BLaER1 (cell line): ENCODE measurements around the gene HSPA5.
"Not testable (repeated sequence)": the region's sequence is repeated elsewhere in the genome, so short reads cannot be mapped to it uniquely, and the experiment has no call there.

ENCODE experiments used
- H3K27ac ChIP-seq: shearing (Covaris generic); formaldehyde crosslinking; 2 replicates; pipeline ENCODE4 v1.8.1; 2022
- H3K27me3 ChIP-seq: shearing (Covaris generic); formaldehyde crosslinking; 2 replicates; pipeline ENCODE4 v1.8.1; 2022
- H3K36me3 ChIP-seq: shearing (Covaris generic); formaldehyde crosslinking; 2 replicates; pipeline ENCODE4 v1.8.1; 2022
- H3K4me1 ChIP-seq: shearing (Covaris generic); formaldehyde crosslinking; 2 replicates; pipeline ENCODE4 v1.8.1; 2022
- H3K4me2 ChIP-seq: shearing (Covaris generic); formaldehyde crosslinking; 2 replicates; pipeline ENCODE4 v1.8.1; 2022
- H3K4me3 ChIP-seq: shearing (Covaris generic); formaldehyde crosslinking; 2 replicates; pipeline ENCODE4 v1.8.1; 2022
- H3K9ac ChIP-seq: shearing (Covaris generic); formaldehyde crosslinking; 2 replicates; pipeline ENCODE4 v1.8.1; 2022
- H3K9me3 ChIP-seq: shearing (Covaris generic); formaldehyde crosslinking; 2 replicates; pipeline ENCODE4 v1.8.1; 2022
- H4K20me1 ChIP-seq: shearing (Covaris generic); formaldehyde crosslinking; 2 replicates; pipeline ENCODE4 v1.8.1; 2022
- Cebpa-rat ChIP-seq: shearing (Covaris generic); IDR thresholded peaks from 2 replicates; pipeline ENCODE4 v1.8.1; 2022

Gene HSPA5

GRCh38 chr9:125241000-125241862 lies at the start of gene HSPA5:
TSS of gene HSPA5 (minus strand) at chr9:125241343. CDS start at chr9:125241126, 217 bp downstream.
- Histone ChIP-seq H4K20me1 (peaks cover 48% of the 10 kb centered on the region), H3K9me3 (no peaks in the 10 kb centered on the region), H3K36me3 (peaks cover 37% of the 10 kb centered on the region), H3K27ac (peak within 1 kb of the TSS; percentile 97), H3K9ac (peak within 1 kb of the TSS; percentile 97), H3K4me3 (peak within 1 kb of the TSS; percentile 82), H3K27me3 (no peaks in the 10 kb centered on the region), H3K4me2 (peak within 1 kb of the TSS; percentile 91), H3K4me1 (peaks cover 43% of the 10 kb centered on the region)
- no peak for TF ChIP-seq Cebpa-rat

GRCh38 chr9:125286935-125287433 lies 45.8 kb upstream of the HSPA5 start:
- H3K27ac ChIP-seq, H3K4me3 ChIP-seq, H3K9me3 ChIP-seq, H3K9ac ChIP-seq, H3K27me3 ChIP-seq, H3K4me2 ChIP-seq, H3K4me1 ChIP-seq: not testable (repeated sequence)
- H3K36me3 ChIP-seq, result peaks cover 84% of the 10 kb centered on the region
- H4K20me1 ChIP-seq, result peaks cover 100% of the 10 kb centered on the region

- TF ChIP-seq Cebpa-rat, result no peak
- H3K27ac ChIP-seq, result no peak overlapping the region
- H3K4me1 ChIP-seq, result no peaks in the 10 kb centered on the region
- no peaks in the 10 kb centered on the region for H3K27me3 ChIP-seq
- H3K4me3 ChIP-seq, result no peak overlapping the region
- H4K20me1 ChIP-seq, result peaks cover 100% of the 10 kb centered on the region
- H3K9me3 ChIP-seq, result no peaks in the 10 kb centered on the region
- H3K9ac ChIP-seq, result no peak overlapping the region
- H3K36me3 ChIP-seq, result peaks cover 76% of the 10 kb centered on the region
- no peak overlapping the region for H3K4me2 ChIP-seq
Observed at GRCh38 chr9:125284855-125285254, 43.7 kb upstream of the HSPA5 start.

GRCh38 chr9:125280945-125281344 lies 39.8 kb upstream of the HSPA5 start:
- no peaks in the 10 kb centered on the region for H3K9me3 ChIP-seq
- no peak for TF ChIP-seq Cebpa-rat
- no peak overlapping the region for H3K4me3 ChIP-seq
- H3K4me2 ChIP-seq, result no peak overlapping the region
- H3K27ac ChIP-seq, result no peak overlapping the region
- H4K20me1 ChIP-seq, result peaks cover 100% of the 10 kb centered on the region
- H3K36me3 ChIP-seq, result peaks cover 73% of the 10 kb centered on the region
- H3K4me1 ChIP-seq, result no peaks in the 10 kb centered on the region
- H3K9ac ChIP-seq, result no peak overlapping the region
- no peaks in the 10 kb centered on the region for H3K27me3 ChIP-seq

GRCh38 chr9:125277411-125277810 lies 36.3 kb upstream of the HSPA5 start:
- Histone ChIP-seq H3K4me2 (no peak overlapping the region), H3K4me1 (no peaks in the 10 kb centered on the region), H4K20me1 (peaks cover 100% of the 10 kb centered on the region), H3K9ac (no peak overlapping the region), H3K9me3 (no peaks in the 10 kb centered on the region), H3K27me3 (no peaks in the 10 kb centered on the region), H3K4me3 (no peak overlapping the region), H3K36me3 (peaks cover 73% of the 10 kb centered on the region), H3K27ac (no peak overlapping the region)
- TF ChIP-seq Cebpa-rat, result no peak

- Histone ChIP-seq H3K4me1 (no peaks in the 10 kb centered on the region), H3K27ac (no peak overlapping the region), H3K9ac (no peak overlapping the region), H3K4me3 (no peak overlapping the region), H3K27me3 (no peaks in the 10 kb centered on the region), H3K9me3 (no peaks in the 10 kb centered on the region), H4K20me1 (peaks cover 100% of the 10 kb centered on the region), H3K4me2 (no peak overlapping the region), H3K36me3 (peaks cover 74% of the 10 kb centered on the region)
- TF ChIP-seq Cebpa-rat, result no peak
Observed at GRCh38 chr9:125276771-125277170, 35.6 kb upstream of the HSPA5 start.

- TF ChIP-seq Cebpa-rat, result no peak
- peaks cover 15% of the 10 kb centered on the region for H3K4me1 ChIP-seq
- H3K9ac ChIP-seq, result no peak overlapping the region
- peaks cover 61% of the 10 kb centered on the region for H3K36me3 ChIP-seq
- H3K27me3 ChIP-seq, result no peaks in the 10 kb centered on the region
- no peak overlapping the region for H3K4me2 ChIP-seq
- H3K9me3 ChIP-seq, result no peaks in the 10 kb centered on the region
- no peak overlapping the region for H3K27ac ChIP-seq
- H4K20me1 ChIP-seq, result peaks cover 100% of the 10 kb centered on the region
- H3K4me3 ChIP-seq, result no peak overlapping the region
Observed at GRCh38 chr9:125272697-125273096, 31.6 kb upstream of the HSPA5 start.

- H4K20me1 ChIP-seq, result peaks cover 97% of the 10 kb centered on the region
- H3K4me1 ChIP-seq, result peaks cover 16% of the 10 kb centered on the region
- no peaks in the 10 kb centered on the region for H3K27me3 ChIP-seq
- TF ChIP-seq Cebpa-rat, result no peak
- H3K36me3 ChIP-seq, result peaks cover 62% of the 10 kb centered on the region
- no peak overlapping the region for H3K4me3 ChIP-seq
- no peak overlapping the region for H3K9ac ChIP-seq
- H3K9me3 ChIP-seq, result no peaks in the 10 kb centered on the region
- no peak overlapping the region for H3K4me2 ChIP-seq
- no peak overlapping the region for H3K27ac ChIP-seq
Observed at GRCh38 chr9:125271081-125271480, 29.9 kb upstream of the HSPA5 start.

- no peaks in the 10 kb centered on the region for H3K9me3 ChIP-seq
- H3K4me2 ChIP-seq, result peak overlapping the region; percentile 75
Observed at GRCh38 chr9:125269014-125269397, 27.9 kb upstream of the HSPA5 start.

GRCh38 chr9:125268394-125269013 lies 27.4 kb upstream of the HSPA5 start:
- Histone ChIP-seq H3K36me3 (peaks cover 55% of the 10 kb centered on the region), H3K9me3 (no peaks in the 10 kb centered on the region), H3K4me3 (no peak overlapping the region), H3K9ac (peak overlapping the region; percentile 50; the same call in 1 of the 2 replicates), H3K4me2 (peak overlapping the region; percentile 75), H3K27ac (peak overlapping the region; percentile 41; the same call in 1 of the 2 replicates), H3K27me3 (no peaks in the 10 kb centered on the region), H3K4me1 (peaks cover 37% of the 10 kb centered on the region), H4K20me1 (peaks cover 95% of the 10 kb centered on the region)
- TF ChIP-seq Cebpa-rat, result no peak

More at GRCh38 chr9:125269014-125269397, 27.9 kb upstream of the HSPA5 start:
- Histone ChIP-seq H3K4me1 (peaks cover 32% of the 10 kb centered on the region), H4K20me1 (peaks cover 96% of the 10 kb centered on the region), H3K36me3 (peaks cover 60% of the 10 kb centered on the region), H3K27ac (no peak overlapping the region), H3K9ac (no peak overlapping the region), H3K27me3 (no peaks in the 10 kb centered on the region), H3K4me3 (no peak overlapping the region)
- no peak for TF ChIP-seq Cebpa-rat

- peak overlapping the region; percentile 73 for H3K9ac ChIP-seq
- H3K27me3 ChIP-seq, H3K9me3 ChIP-seq: not testable (repeated sequence)
- peak overlapping the region; percentile 97 for H3K4me3 ChIP-seq
- H3K4me1 ChIP-seq, result peaks cover 64% of the 10 kb centered on the region
- H4K20me1 ChIP-seq, result peaks cover 68% of the 10 kb centered on the region
- H3K27ac ChIP-seq, result peak overlapping the region; percentile 76
- H3K4me2 ChIP-seq, result peak overlapping the region; percentile 94
- peaks cover 24% of the 10 kb centered on the region for H3K36me3 ChIP-seq
Observed at GRCh38 chr9:125264068-125264467, 22.9 kb upstream of the HSPA5 start.
